ENCODE results near the gene COL4A1.

The COL4A1 gene

GRCh38 chr13:110306340-110306959, 507 bp downstream of the COL4A1 start:
- DNase-seq: peak; percentile 47

- DNase-seq: peak; percentile 36
Measured at GRCh38 chr13:110305949-110306339, 1.0 kb downstream of the COL4A1 start.

- DNase-seq: no peak
Measured at GRCh38 chr13:110305544-110305943, 1.4 kb downstream of the COL4A1 start.

GRCh38 chr13:110305001-110305400, 2.0 kb downstream of the COL4A1 start:
- DNase-seq: no peak

- DNase-seq: peak; percentile 85
Measured at GRCh38 chr13:110304256-110304655, 2.7 kb downstream of the COL4A1 start.

GRCh38 chr13:110303644-110304043, 3.3 kb downstream of the COL4A1 start:
- DNase-seq: no peak

GRCh38 chr13:110302997-110303396, 4.0 kb downstream of the COL4A1 start:
- DNase-seq: no peak

- peak; percentile 94 for DNase-seq
Measured at GRCh38 chr13:110301606-110302553, 5.1 kb downstream of the COL4A1 start.

GRCh38 chr13:110301083-110301482, 5.9 kb downstream of the COL4A1 start:
- DNase-seq: no peak

- DNase-seq: peak; percentile 33
Measured at GRCh38 chr13:110300090-110300815, 6.7 kb downstream of the COL4A1 start.

GRCh38 chr13:110299283-110299840, 7.6 kb downstream of the COL4A1 start:
- no peak for DNase-seq

GRCh38 chr13:110298505-110299282, 8.3 kb downstream of the COL4A1 start:
- no peak for DNase-seq

GRCh38 chr13:110297766-110298504, 9.0 kb downstream of the COL4A1 start:
- no peak for DNase-seq

GRCh38 chr13:110297011-110297410, 9.9 kb downstream of the COL4A1 start:
- no peak for DNase-seq

- DNase-seq: no peak
Measured at GRCh38 chr13:110294622-110295021, 12.3 kb downstream of the COL4A1 start.

GRCh38 chr13:110294146-110294545, 12.8 kb downstream of the COL4A1 start:
- DNase-seq: peak; percentile 71

- DNase-seq: no peak
Measured at GRCh38 chr13:110293649-110294048, 13.3 kb downstream of the COL4A1 start.

GRCh38 chr13:110293037-110293436, 13.9 kb downstream of the COL4A1 start:
- DNase-seq: no peak

- DNase-seq: no peak
Measured at GRCh38 chr13:110291286-110291685, 15.7 kb downstream of the COL4A1 start.

GRCh38 chr13:110290826-110291225, 16.1 kb downstream of the COL4A1 start:
- no peak for DNase-seq

GRCh38 chr13:110290153-110290552, 16.8 kb downstream of the COL4A1 start:
- no peak for DNase-seq

GRCh38 chr13:110289661-110290060, 17.3 kb downstream of the COL4A1 start:
- no peak for DNase-seq
